PC-9 (cell line): ENCODE measurements around the gene MTUS2.

Experiments
- CTCF ChIP-seq: fragments of 200-600 bp; sonication (generic); conservative IDR thresholded peaks from 2 replicates; pipeline ENCODE4 v1.6.1; 2017; ENCODE audit warnings: mixed run types, antibody characterized with exemption, mild to moderate bottlenecking, moderate library complexity
- EZH2 ChIP-seq: fragments of 200-600 bp; sonication (generic); IDR thresholded peaks from 2 replicates; pipeline ENCODE4 v1.8.0; 2017; ENCODE audit warnings: antibody characterized with exemption, low read depth

- TF ChIP-seq EZH2: no peak
- no peak for TF ChIP-seq CTCF
Observed at GRCh38 chr13:29548722-29549121, 728.6 kb downstream of the MTUS2 start.
